BE2C (cell line): ENCODE results near the gene IPO5.

Source experiments
- DNase-seq: peaks from one replicate; pipeline ENCODE4 v3.0.0-alpha.2; 2020
- H3K27me3 ChIP-seq: fragments of 250-450 bp; sonication (Bioruptor Pico); 2 replicates; pipeline ENCODE4 v1.5.1; 2020; ENCODE audit warnings: mild to moderate bottlenecking
- H3K36me3 ChIP-seq: fragments of 250-450 bp; sonication (Bioruptor Pico); 2 replicates; pipeline ENCODE4 v1.5.1; 2020; ENCODE audit warnings: mild to moderate bottlenecking
- H3K4me1 ChIP-seq: fragments of 250-450 bp; sonication (Bioruptor Pico); 2 replicates; pipeline ENCODE4 v1.5.1; 2020
- H3K4me3 ChIP-seq: 2 replicates; pipeline ENCODE4 v1.5.1; 2011; ENCODE audit warnings: low read depth, low read length
- H3K9me3 ChIP-seq: fragments of 250-450 bp; sonication (Bioruptor Pico); 2 replicates; pipeline ENCODE4 v1.5.1; 2020
- CTCF ChIP-seq: IDR thresholded peaks from 2 replicates; pipeline ENCODE4 v1.5.1; 2012; ENCODE audit warnings: mild to moderate bottlenecking, low read depth, low read length

IPO5 gene

GRCh38 chr13:98072476-98072875, 119.0 kb downstream of the IPO5 start:
- no peak for DNase-seq
- TF ChIP-seq CTCF: no peak

More at GRCh38 chr13:98072476-98072875, 119.0 kb downstream of the IPO5 start:
- no peaks in the 10 kb centered on the region for H3K27me3 ChIP-seq
- H3K4me3 ChIP-seq: no peak overlapping the region
- no peaks in the 10 kb centered on the region for H3K9me3 ChIP-seq
- H3K4me1 ChIP-seq: peaks cover 8% of the 10 kb centered on the region; the same call in 1 of the 2 replicates
- no peaks in the 10 kb centered on the region for H3K36me3 ChIP-seq
